B cell (primary cell): ENCODE data around the gene FBXL2. TPM values are rescaled to one million over a fixed set of nuclear protein-coding genes. Genes with fewer than 3 reads are reported as not detected.

Experiments used
- ATAC-seq: fragments of 200-7000 bp; cut with Tn5 transposase; one replicate; pipeline ENCODE4 v1.10.0; 2021; ENCODE audit warnings: low read depth, mild to moderate bottlenecking, moderate number of reproducible peaks, moderate library complexity
- CTCF ChIA-PET: fragments of 350-600 bp; sonication (Branson Sonifier 250); formaldehyde crosslinking; loops from one replicate; lab custom pipeline; 2021; ENCODE audit warnings: antibody characterized with exemption, inconsistent platforms; lab: Charles Lee
- POLR2A ChIA-PET: fragments of 350-600 bp; sonication (Branson Sonifier 250); formaldehyde crosslinking; loops from one replicate; lab custom pipeline; 2021; ENCODE audit warnings: antibody characterized with exemption; lab: Charles Lee
- DNase-seq: peaks from one replicate; pipeline ENCODE4 v3.0.0; 2013
- H2AFZ ChIP-seq: 2 replicates; pipeline ENCODE4 v1.6.1; 2012; ENCODE audit warnings: mild to moderate bottlenecking, low read depth, low read length; ENCODE audit not compliant: insufficient read depth, poor library complexity, severe bottlenecking
- H3K27ac ChIP-seq, 2 donors: 1 replicate in 1 of 2; 2 replicates in 1 of 2; pipeline ENCODE4 v1.5.1; 2012 to 2013; ENCODE audit warnings: low read length in 2 of 2, mild to moderate bottlenecking in 2 of 2, moderate library complexity in 1 of 2
- H3K27me3 ChIP-seq, 4 experiments: fragments of 200-600 bp in 1 of 4; sonication (generic) in 1 of 4; replicated peaks in 1 of 4; 1 replicate in 2 of 4; 2 replicates in 2 of 4; pipeline versions ENCODE4 v1.6.1 to v1.7.0; 2013 to 2016; ENCODE audit warnings: low read length in 3 of 4, mild to moderate bottlenecking in 2 of 4, mixed read lengths in 1 of 4, moderate library complexity in 1 of 4; ENCODE audit not compliant: insufficient read depth in 4 of 4, control insufficient read depth in 3 of 4; ENCODE audit errors: control extremely low read depth in 1 of 4
- H3K36me3 ChIP-seq, 2 experiments: replicated peaks in 1 of 2; 1 replicate in 1 of 2; 2 replicates in 1 of 2; pipeline versions ENCODE4 v1.6.1 to v1.7.1; 2013; ENCODE audit warnings: low read length in 1 of 2; ENCODE audit not compliant: insufficient read depth in 2 of 2, control insufficient read depth in 1 of 2; ENCODE audit errors: control extremely low read depth in 1 of 2, extremely low read depth in 1 of 2
- H3K4me1 ChIP-seq, 2 donors: fragments of 200-600 bp in 1 of 2; sonication (generic) in 1 of 2; 1 replicate in 1 of 2; 2 replicates in 1 of 2; pipeline versions ENCODE4 v1.5.1 to v1.6.1; 2013 to 2017; ENCODE audit warnings: low read length in 2 of 2; ENCODE audit not compliant: control insufficient read depth in 2 of 2, insufficient read depth in 2 of 2
- H3K4me2 ChIP-seq: replicated peaks from 2 replicates; pipeline ENCODE3; 2012; ENCODE audit warnings: mild to moderate bottlenecking, low read depth, low read length; ENCODE audit not compliant: poor library complexity, severe bottlenecking
- H3K4me3 ChIP-seq, 5 experiments: fragments of 200-600 bp in 1 of 5; sonication (generic) in 1 of 5; 1 replicate in 3 of 5; 2 replicates in 2 of 5; pipeline versions ENCODE4 v1.5.1 to v1.7.0; 2011 to 2016; ENCODE audit warnings: low read length in 4 of 5, mild to moderate bottlenecking in 4 of 5, low read depth in 2 of 5, control low read depth in 1 of 5, moderate library complexity in 1 of 5; ENCODE audit not compliant: insufficient read depth in 1 of 5; ENCODE audit errors: control extremely low read depth in 1 of 5, extremely low read depth in 1 of 5
- H3K79me2 ChIP-seq: fragments of 200-600 bp; sonication (generic); one replicate; pipeline ENCODE4 v1.6.0; 2016; ENCODE audit warnings: low read length; ENCODE audit not compliant: control insufficient read depth, insufficient read depth
- H3K9ac ChIP-seq: fragments of 200-600 bp; sonication (generic); 2 replicates; pipeline ENCODE4 v1.6.1; 2017; ENCODE audit warnings: mild to moderate bottlenecking, low read length, moderate library complexity
- H3K9me3 ChIP-seq, 3 donors: one replicate each; pipeline versions ENCODE4 v1.6.1 to v1.7.1; 2013; ENCODE audit warnings: low read length in 2 of 3; ENCODE audit not compliant: control insufficient read depth in 2 of 3, insufficient read depth in 1 of 3; ENCODE audit errors: control extremely low read depth in 1 of 3
- H4K20me1 ChIP-seq: 2 replicates; pipeline ENCODE4 v1.6.0; 2012; ENCODE audit warnings: mild to moderate bottlenecking, low read length; ENCODE audit not compliant: insufficient read depth, control insufficient read depth, poor library complexity, severe bottlenecking
- H3K27ac Mint-ChIP-seq: one replicate; pipeline ENCODE4 v1.8.0; 2021; ENCODE audit warnings: mixed read lengths
- H3K27me3 Mint-ChIP-seq: one replicate; pipeline ENCODE4 v1.8.0; 2021; ENCODE audit warnings: mixed read lengths
- H3K4me1 Mint-ChIP-seq: one replicate; pipeline ENCODE4 v1.8.0; 2021; ENCODE audit warnings: mixed read lengths
- H3K4me3 Mint-ChIP-seq: one replicate; pipeline ENCODE4 v1.8.0; 2021; ENCODE audit warnings: mixed read lengths
- H3K9me3 Mint-ChIP-seq: one replicate; pipeline ENCODE4 v1.8.0; 2022; ENCODE audit warnings: mixed read lengths; ENCODE audit not compliant: insufficient read depth
- CTCF ChIP-seq: fragments of 200-600 bp; IDR thresholded peaks from one replicate; pipeline ENCODE4 v1.8.0; 2022; ENCODE audit warnings: antibody characterized with exemption, mild to moderate bottlenecking
- EZH2 ChIP-seq: IDR thresholded peaks from 2 replicates; pipeline ENCODE4 v1.6.1; 2012; ENCODE audit warnings: borderline replicate concordance, low read depth, mild to moderate bottlenecking, moderate library complexity, low read length; ENCODE audit not compliant: insufficient read depth, poor library complexity, severe bottlenecking
- WGBS: methylation state at CpG from one replicate; pipeline ENCODE4 v1.1.5; 2013; ENCODE audit warnings: missing lambda C conversion rate; ENCODE audit not compliant: insufficient coverage; 5-methylcytosine and 5-hydroxymethylcytosine counted together
- intact Hi-C: fragments of 100-400 bp; cut with micrococcal nuclease; formaldehyde crosslinking; loops from one replicate; pipeline ENCODE4 v1.10.0; 2022
- polyA plus RNA-seq: library from polyadenylated mRNA; depleted of rRNA; stranded (reverse); fragments of >200 nt; gene quantifications from 2 replicates; pipeline ENCODE4 v1.2.3, GENCODE V29; 2012
- total RNA-seq, 2 donors: library from RNA; stranded (reverse); fragments of 120-200 nt in 1 of 2; gene quantifications; 1 replicate in 1 of 2; 2 replicates in 1 of 2; pipeline versions ENCODE4 v1.2.3 to v1.2.4, GENCODE V29; 2013 to 2022

Gene FBXL2
- total and polyA plus RNA-seq, 2 donors (not counting 1 experiment from before 2014, with no cell fraction given), result 0.34 TPM; not detected in 1

DNA sequence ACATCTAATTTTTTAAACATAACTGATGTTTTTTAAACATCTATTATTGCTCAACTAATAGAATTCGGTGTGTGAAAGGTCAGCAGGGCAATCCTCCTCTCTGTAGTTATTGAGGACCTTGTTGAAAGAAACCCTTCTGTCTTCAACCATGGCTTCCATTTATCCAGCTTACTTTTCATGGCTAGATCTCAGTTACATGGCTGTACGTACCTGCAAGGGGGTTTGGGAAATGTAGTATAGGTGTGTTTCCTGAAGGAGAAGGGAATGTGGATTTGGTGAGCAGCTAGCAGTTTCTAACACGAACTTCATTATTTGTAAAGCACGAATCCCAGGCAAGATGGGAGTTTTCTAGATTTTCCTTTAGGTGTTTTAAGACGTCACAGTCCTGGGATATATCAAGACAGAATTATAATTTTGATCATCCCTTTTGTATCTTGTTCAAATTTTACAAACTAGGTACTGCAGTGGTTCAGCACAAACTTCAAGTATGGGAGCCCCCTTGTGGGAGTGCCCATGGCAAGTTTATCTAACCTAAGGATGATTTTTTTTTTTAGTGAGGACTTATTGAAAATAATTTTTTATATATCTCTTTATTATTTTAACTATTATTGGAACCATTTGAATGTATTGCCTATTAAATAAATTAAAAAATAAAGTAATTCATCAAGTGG lies 41.6 kb downstream of the FBXL2 start:
- intact Hi-C loops, result loop anchor here (5.0 kb wide), 1 partner anchor 187 kb away; no protein-coding TSS in a partner anchor
- no CpG with 5 or more reads among the region's 5 CpGs for WGBS
- peaks cover 0 to 2% (median 0%) of the 10 kb centered on the region in 4 experiments for H3K27me3 ChIP-seq

More for the DNA sequence above, 41.6 kb downstream of the FBXL2 start:
- no peak overlapping the region for H3K4me3 Mint-ChIP-seq
- no peaks in the 10 kb centered on the region for H4K20me1 ChIP-seq
- CTCF ChIA-PET, result interaction anchor here (0.6 kb wide), 1 partner anchor 106 kb away, joined by 4 read pairs; no protein-coding TSS in a partner anchor
- H3K27ac Mint-ChIP-seq, result no peak overlapping the region
- no peak overlapping the region for H3K27ac ChIP-seq
- H3K4me1 ChIP-seq, result no peaks in the 10 kb centered on the region
- no peak for TF ChIP-seq CTCF
- no peak for TF ChIP-seq EZH2
- H3K4me3 ChIP-seq, result no peak overlapping the region
- no peak overlapping the region for H3K4me2 ChIP-seq
- no peak for DNase-seq
- H3K9me3 ChIP-seq, result peaks cover 0 to 4% (median 2%) of the 10 kb centered on the region in 3 donors
- H3K4me1 Mint-ChIP-seq, result no peaks in the 10 kb centered on the region
- no peaks in the 10 kb centered on the region for H3K79me2 ChIP-seq
- no peak overlapping the region for H2AFZ ChIP-seq
- no peaks in the 10 kb centered on the region for H3K9me3 Mint-ChIP-seq
- H3K36me3 ChIP-seq, result no peaks in the 10 kb centered on the region
- peaks cover 30% of the 10 kb centered on the region for H3K27me3 Mint-ChIP-seq
- no peak overlapping the region for H3K9ac ChIP-seq
- ATAC-seq, result no peak
- POLR2A ChIA-PET, result no interaction called here
